K562 (cell line): ENCODE data around the gene BMP2K. TPM values are rescaled to one million over a fixed set of nuclear protein-coding genes. Genes with fewer than 3 reads are reported as not detected.

Source experiments
- ATAC-seq: fragments of 200-7000 bp; cut with Tn5 transposase; 3 replicates; pipeline ENCODE4 v1.9.1; 2020; ENCODE audit warnings: moderate library complexity
- BruUV-seq: library from RNA; stranded (reverse); fragments of 400-500 nt; replicated peaks from 2 replicates; lab custom pipeline; 2021; lab: Mats Ljungman, UMichigan
- CTCF ChIA-PET: fragments of 300-600 bp; formaldehyde crosslinking; extraction: SDS; loops from one replicate; lab custom pipeline; 2021; ENCODE audit warnings: low intra/inter-chr PET ratio; lab: Yijun Ruan, JAX
- POLR2A ChIA-PET: fragments of 300-600, 350-650 bp; sonication (Branson Sonifier 250); formaldehyde crosslinking; extraction: SDS; loops from one replicate; lab custom pipeline; 2021; ENCODE audit warnings: antibody characterized with exemption, inconsistent platforms; lab: Yijun Ruan, JAX
- DNase-seq, 4 experiments: peaks; one replicate each; pipeline versions ENCODE4 v3.0.0 to v3.0.0-alpha.2; 2011 to 2018; ENCODE audit warnings: low spot score in 3 of 4, mixed read lengths in 3 of 4; ENCODE audit errors: extremely low read depth in 1 of 4
- FAIRE-seq: peaks from 2 replicates; lab custom pipeline; 2011; peaks lifted over from hg19 to GRCh38; lab: Jason Lieb, UNC
- H2AFZ ChIP-seq: 2 replicates; pipeline ENCODE4 v1.6.0; 2011; ENCODE audit warnings: low read depth, low read length, control low read depth, inconsistent platforms
- H3K27ac ChIP-seq: fragments of 200-600 bp; 3 replicates; pipeline ENCODE4 v1.8.0; 2011; ENCODE audit warnings: low read depth, mild to moderate bottlenecking, control low read depth, inconsistent platforms, low read length, moderate library complexity, mixed read lengths; ENCODE audit errors: extremely low read depth
- H3K27me3 ChIP-seq, 2 experiments: fragments of 300-600 bp in 1 of 2; 2 replicates in 1 of 2; 3 replicates in 1 of 2; pipeline versions ENCODE4 v1.6.0 to v1.8.0; 2011; ENCODE audit warnings: inconsistent platforms in 2 of 2, low read length in 2 of 2, mild to moderate bottlenecking in 1 of 2, mixed read lengths in 1 of 2, moderate library complexity in 1 of 2; ENCODE audit not compliant: control insufficient read depth in 2 of 2, insufficient read depth in 2 of 2
- H3K36me3 ChIP-seq: fragments of 300-600 bp; 3 replicates; pipeline ENCODE4 v1.8.0; 2011; ENCODE audit warnings: mild to moderate bottlenecking, low read length, inconsistent platforms; ENCODE audit not compliant: control insufficient read depth, insufficient read depth
- H3K4me1 ChIP-seq, 2 experiments: fragments of 200-600 bp in 1 of 2; replicated peaks in 1 of 2; 2 replicates in 1 of 2; 3 replicates in 1 of 2; pipeline versions ENCODE4 v1.5.1 to v1.8.0; 2011; ENCODE audit warnings: inconsistent platforms in 2 of 2, low read length in 2 of 2, mild to moderate bottlenecking in 1 of 2, mixed read lengths in 1 of 2, moderate library complexity in 1 of 2; ENCODE audit not compliant: control insufficient read depth in 2 of 2, insufficient read depth in 2 of 2
- H3K4me2 ChIP-seq: 2 replicates; pipeline ENCODE4 v1.6.1; 2011; ENCODE audit warnings: low read length, control low read depth, inconsistent platforms, mixed read lengths; ENCODE audit not compliant: insufficient read depth
- H3K4me3 ChIP-seq: fragments of 200-600 bp; sonication (generic), shearing (Covaris generic); 2 replicates; pipeline ENCODE4 v1.5.1; 2016; ENCODE audit warnings: control low read depth, inconsistent platforms
- H3K79me2 ChIP-seq: fragments of 200-600 bp; 3 replicates; pipeline ENCODE4 v1.8.0; 2011; ENCODE audit warnings: low read length, inconsistent platforms; ENCODE audit not compliant: control insufficient read depth, insufficient read depth
- H3K9ac ChIP-seq, 2 experiments: 2 replicates each; pipeline versions ENCODE4 v1.6.0 to v1.6.1; 2011; ENCODE audit warnings: low read depth in 2 of 2, low read length in 2 of 2, control low read depth in 1 of 2, inconsistent platforms in 1 of 2, mild to moderate bottlenecking in 1 of 2, mixed read lengths in 1 of 2; ENCODE audit not compliant: insufficient read depth in 1 of 2
- H3K9me1 ChIP-seq: one replicate; pipeline ENCODE4 v1.6.0; 2011; ENCODE audit warnings: inconsistent platforms, mild to moderate bottlenecking, low read length, moderate library complexity; ENCODE audit not compliant: control insufficient read depth, insufficient read depth
- H3K9me3 ChIP-seq: replicated peaks from 2 replicates; pipeline ENCODE4 v1.5.1; 2011; ENCODE audit warnings: low read depth, low read length, inconsistent platforms; ENCODE audit not compliant: control insufficient read depth, insufficient read depth
- H4K20me1 ChIP-seq: replicated peaks from 2 replicates; pipeline ENCODE4 v1.6.1; 2011; ENCODE audit warnings: low read length, inconsistent platforms, mixed read lengths; ENCODE audit not compliant: control insufficient read depth, insufficient read depth
- CBFA2T3 ChIP-seq: fragments of 450-650 bp; IDR thresholded peaks from 2 replicates; pipeline ENCODE4 v1.6.1; 2017
- RBBP5 ChIP-seq: fragments of 200-600 bp; sonication (generic); IDR thresholded peaks from 2 replicates; pipeline ENCODE4 v1.6.1; 2012; ENCODE audit warnings: borderline replicate concordance, mild to moderate bottlenecking, low read length, control low read depth, inconsistent platforms; ENCODE audit not compliant: insufficient read depth, poor library complexity, severe bottlenecking
- SMARCA4 ChIP-seq: fragments of 450-650 bp; IDR thresholded peaks from 2 replicates; pipeline ENCODE4 v1.6.1; 2016
- SMC3 ChIP-seq: conservative IDR thresholded peaks from 2 replicates; pipeline ENCODE4 v1.6.1; 2011; ENCODE audit warnings: low read depth, low read length, improper control_type of control experiment; ENCODE audit not compliant: insufficient read depth
- SNRNP70 ChIP-seq: fragments of 200-400 bp; formaldehyde crosslinking; optimal IDR thresholded peaks from 2 replicates; pipeline ENCODE3; 2017; ENCODE audit warnings: low read depth, low read length
- ZNF3 ChIP-seq: fragments of 250-450 bp; sonication (Bioruptor Pico); IDR thresholded peaks from 2 replicates; pipeline ENCODE4 v1.5.0; 2021; ENCODE audit warnings: mild to moderate bottlenecking, moderate library complexity
- ZNF57 ChIP-seq: fragments of 450-650 bp; formaldehyde crosslinking; IDR thresholded peaks from 2 replicates; pipeline ENCODE4 v1.4.0; 2020; ENCODE audit warnings: mild to moderate bottlenecking, moderate library complexity
- WGBS: fragments of 100-300 bp; shearing (Covaris generic); methylation state at CpG from one replicate; pipeline ENCODE4 v1.1.6; 2016; ENCODE audit warnings: low coverage, mixed read lengths; ENCODE audit not compliant: insufficient coverage; ENCODE audit errors: missing lambda C conversion rate; 5-methylcytosine and 5-hydroxymethylcytosine counted together
- in situ Hi-C: fragments of 300-500 bp; cut with MboI; formaldehyde crosslinking; loops from 4 replicates; pipeline ENCODE4 v1.15.0; 2018; ENCODE audit warnings: inconsistent platforms, mixed read lengths
- intact Hi-C: fragments of 100-400 bp; cut with micrococcal nuclease; formaldehyde crosslinking; loops from 2 replicates; pipeline ENCODE4 v1.14.2; 2022
- polyA plus RNA-seq, 8 experiments: library from polyadenylated mRNA; depleted of rRNA in 4 of 8; stranded (reverse) in 5 of 8; unstranded in 3 of 8; fragments of >200 nt; fragmentation: Nextera tagmentation in 2 of 8; fragmentation: Illumina TruSeq in 1 of 8; extraction: Ambion mirVana in 2 of 8; extraction: Trizol in 1 of 8; gene quantifications; 2 replicates each; pipeline versions ENCODE4 v1.2.1 to v1.2.3, GENCODE V29; 2011 to 2014; ENCODE audit warnings: inconsistent platforms in 1 of 8, missing spikeins in 1 of 8
- total RNA-seq, 7 experiments: library from RNA; depleted of rRNA in 6 of 7; stranded (reverse); fragments of >200 nt in 6 of 7; fragmentation: Illumina TruSeq in 2 of 7; extraction: Trizol in 2 of 7; gene quantifications; 2 replicates each; pipeline versions ENCODE4 v1.2.1 to v1.2.3, GENCODE V29; 2011 to 2021; ENCODE audit warnings: low replicate concordance in 1 of 7
- TF ChIP-seq, protein P1 (sequence below): fragments of 450-650 bp; IDR thresholded peaks from 2 replicates; pipeline ENCODE4 v1.7.1; 2018; ENCODE audit warnings: mild to moderate bottlenecking, low read depth; ENCODE audit not compliant: partially characterized antibody
- TF ChIP-seq, protein P2 (sequence below), 2 experiments: fragments of 450-650 bp; formaldehyde crosslinking in 1 of 2; IDR thresholded peaks; 2 replicates each; pipeline versions ENCODE4 v1.4.0 to v1.6.1; 2014 to 2020; ENCODE audit warnings: mild to moderate bottlenecking in 2 of 2, borderline replicate concordance in 1 of 2, low read depth in 1 of 2

BMP2K gene
- total and polyA plus RNA-seq, 9 of the 15 experiments (the other 6 are each of a cell fraction or from before 2014, with no cell fraction given): 17.0 to 217 (median 104) TPM

DNA sequence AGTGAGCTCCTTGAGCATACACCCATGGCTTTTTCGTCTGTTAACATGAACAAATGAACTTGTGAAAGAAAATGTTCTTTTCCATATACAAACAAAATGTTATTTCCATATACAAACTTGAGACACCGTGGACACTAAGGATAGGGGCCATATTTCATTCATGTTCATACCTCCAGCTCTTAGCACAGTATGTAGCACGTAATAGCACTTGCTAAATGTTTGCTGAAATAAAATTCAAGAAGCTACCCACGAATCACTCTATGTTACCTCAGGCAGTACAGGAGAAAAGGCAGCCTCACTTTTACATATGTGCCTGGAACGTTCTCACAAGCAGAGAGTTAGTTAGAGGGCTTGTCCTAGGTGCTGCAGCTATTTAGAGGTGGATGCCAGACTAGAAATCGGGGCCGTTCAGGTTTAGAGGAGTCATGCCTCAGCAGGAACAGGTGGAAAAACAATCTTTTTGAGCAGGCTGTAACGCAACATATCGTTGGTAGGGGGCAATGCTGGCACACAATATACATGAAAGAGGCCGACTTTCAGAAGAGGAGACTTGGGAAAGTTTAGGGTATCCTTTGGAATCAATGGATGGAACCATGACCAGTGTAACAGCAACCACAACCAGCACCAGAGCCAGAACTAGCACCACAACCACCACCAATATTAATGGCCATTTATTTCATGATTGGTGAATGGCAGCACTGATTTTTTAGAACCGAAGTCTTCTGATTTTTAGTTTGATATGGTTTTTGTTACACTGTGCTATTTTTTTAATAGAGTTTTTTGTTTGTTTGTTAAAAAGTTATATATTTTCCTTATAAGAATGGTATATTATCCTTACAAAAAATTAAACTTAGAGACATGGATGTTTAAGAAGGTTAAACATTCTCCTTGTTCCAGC, 177.9 kb downstream of the BMP2K start:
- Histone ChIP-seq H3K27ac (no peak overlapping the region), H3K9me1 (no peaks in the 10 kb centered on the region), H3K9ac (no peak overlapping the region), H3K9me3 (no peaks in the 10 kb centered on the region), H3K27me3 (no peaks in the 10 kb centered on the region), H3K79me2 (no peaks in the 10 kb centered on the region), H3K36me3 (no peaks in the 10 kb centered on the region), H3K4me1 (peaks cover 0 to 5% of the 10 kb centered on the region in 2 experiments; a peak in 1 of 5 replicates), H4K20me1 (no peaks in the 10 kb centered on the region), H3K4me3 (no peak overlapping the region), H2AFZ (no peak overlapping the region), H3K4me2 (no peak overlapping the region)
- ATAC-seq (peak; percentile 79), DNase-seq (peak; percentile 32 to 51 (median 38)), FAIRE-seq (peak; percentile 82)
- intact Hi-C loops (loop anchor here (2.0 to 5.0 kb wide), 5 partner anchors 89 to 1408 kb away; no protein-coding TSS in a partner anchor), in situ Hi-C loops (no loop called here)
- ChIA-PET CTCF (interaction anchor here (1.2 kb wide), 1 partner anchor 1382 kb away, joined by 7 read pairs; the partner anchor contains the start of gene CFAP299), POLR2A (interaction anchor here (0.6 kb wide), 1 partner anchor 400 kb away, joined by 3 read pairs; no protein-coding TSS in a partner anchor)
- 13% methylated on average over 10 of the region's 11 CpGs for WGBS
- BruUV-seq: no TSS peak
- TF ChIP-seq CBFA2T3 (no peak), SMARCA4 (no peak), ZNF57 (CRISPR knock-in tag) (no peak), SMC3 (peak; percentile 66), SNRNP70 (no peak), ZNF3 (CRISPR knock-in tag) (no peak), RBBP5 (no peak)
- TF ChIP-seq, protein P1, sequence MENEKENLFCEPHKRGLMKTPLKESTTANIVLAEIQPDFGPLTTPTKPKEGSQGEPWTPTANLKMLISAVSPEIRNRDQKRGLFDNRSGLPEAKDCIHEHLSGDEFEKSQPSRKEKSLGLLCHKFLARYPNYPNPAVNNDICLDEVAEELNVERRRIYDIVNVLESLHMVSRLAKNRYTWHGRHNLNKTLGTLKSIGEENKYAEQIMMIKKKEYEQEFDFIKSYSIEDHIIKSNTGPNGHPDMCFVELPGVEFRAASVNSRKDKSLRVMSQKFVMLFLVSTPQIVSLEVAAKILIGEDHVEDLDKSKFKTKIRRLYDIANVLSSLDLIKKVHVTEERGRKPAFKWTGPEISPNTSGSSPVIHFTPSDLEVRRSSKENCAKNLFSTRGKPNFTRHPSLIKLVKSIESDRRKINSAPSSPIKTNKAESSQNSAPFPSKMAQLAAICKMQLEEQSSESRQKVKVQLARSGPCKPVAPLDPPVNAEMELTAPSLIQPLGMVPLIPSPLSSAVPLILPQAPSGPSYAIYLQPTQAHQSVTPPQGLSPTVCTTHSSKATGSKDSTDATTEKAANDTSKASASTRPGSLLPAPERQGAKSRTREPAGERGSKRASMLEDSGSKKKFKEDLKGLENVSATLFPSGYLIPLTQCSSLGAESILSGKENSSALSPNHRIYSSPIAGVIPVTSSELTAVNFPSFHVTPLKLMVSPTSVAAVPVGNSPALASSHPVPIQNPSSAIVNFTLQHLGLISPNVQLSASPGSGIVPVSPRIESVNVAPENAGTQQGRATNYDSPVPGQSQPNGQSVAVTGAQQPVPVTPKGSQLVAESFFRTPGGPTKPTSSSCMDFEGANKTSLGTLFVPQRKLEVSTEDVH: no peak
- TF ChIP-seq, protein P2, sequence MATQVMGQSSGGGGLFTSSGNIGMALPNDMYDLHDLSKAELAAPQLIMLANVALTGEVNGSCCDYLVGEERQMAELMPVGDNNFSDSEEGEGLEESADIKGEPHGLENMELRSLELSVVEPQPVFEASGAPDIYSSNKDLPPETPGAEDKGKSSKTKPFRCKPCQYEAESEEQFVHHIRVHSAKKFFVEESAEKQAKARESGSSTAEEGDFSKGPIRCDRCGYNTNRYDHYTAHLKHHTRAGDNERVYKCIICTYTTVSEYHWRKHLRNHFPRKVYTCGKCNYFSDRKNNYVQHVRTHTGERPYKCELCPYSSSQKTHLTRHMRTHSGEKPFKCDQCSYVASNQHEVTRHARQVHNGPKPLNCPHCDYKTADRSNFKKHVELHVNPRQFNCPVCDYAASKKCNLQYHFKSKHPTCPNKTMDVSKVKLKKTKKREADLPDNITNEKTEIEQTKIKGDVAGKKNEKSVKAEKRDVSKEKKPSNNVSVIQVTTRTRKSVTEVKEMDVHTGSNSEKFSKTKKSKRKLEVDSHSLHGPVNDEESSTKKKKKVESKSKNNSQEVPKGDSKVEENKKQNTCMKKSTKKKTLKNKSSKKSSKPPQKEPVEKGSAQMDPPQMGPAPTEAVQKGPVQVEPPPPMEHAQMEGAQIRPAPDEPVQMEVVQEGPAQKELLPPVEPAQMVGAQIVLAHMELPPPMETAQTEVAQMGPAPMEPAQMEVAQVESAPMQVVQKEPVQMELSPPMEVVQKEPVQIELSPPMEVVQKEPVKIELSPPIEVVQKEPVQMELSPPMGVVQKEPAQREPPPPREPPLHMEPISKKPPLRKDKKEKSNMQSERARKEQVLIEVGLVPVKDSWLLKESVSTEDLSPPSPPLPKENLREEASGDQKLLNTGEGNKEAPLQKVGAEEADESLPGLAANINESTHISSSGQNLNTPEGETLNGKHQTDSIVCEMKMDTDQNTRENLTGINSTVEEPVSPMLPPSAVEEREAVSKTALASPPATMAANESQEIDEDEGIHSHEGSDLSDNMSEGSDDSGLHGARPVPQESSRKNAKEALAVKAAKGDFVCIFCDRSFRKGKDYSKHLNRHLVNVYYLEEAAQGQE (IDR thresholded peaks at IDR 0.05; ENCODE audit: borderline replicate concordance): peak; percentile 59; the same call in 1 of the 2 replicates
- TF ChIP-seq, protein P2 (CRISPR knock-in tag; IDR thresholded peaks at IDR 0.05; ENCODE audit: low read depth): no peak
